GM23338 (cell line): Measurements from ENCODE around the gene SYT7. TPM values are rescaled to one million over a fixed set of nuclear protein-coding genes. Genes with fewer than 3 reads are reported as not detected.

Experiments used
- ATAC-seq: fragments of 200-7000 bp; cut with Tn5 transposase; 3 replicates; pipeline ENCODE4 v1.9.1; 2020
- DNase-seq: peaks from one replicate; pipeline ENCODE4 v3.0.0-alpha.2; 2015; ENCODE audit warnings: low spot score
- H2AFZ ChIP-seq: fragments of 200-600 bp; sonication (generic); 2 replicates; pipeline ENCODE4 v1.8.0; 2016; ENCODE audit warnings: antibody characterized with exemption, mild to moderate bottlenecking, moderate library complexity
- H3F3A ChIP-seq: fragments of 200-600 bp; sonication (generic); replicated peaks from 2 replicates; pipeline ENCODE4 v1.8.0; 2017; ENCODE audit warnings: antibody characterized with exemption, mixed run types, low read depth
- H3K27ac ChIP-seq: fragments of 200-600 bp; sonication (generic); 2 replicates; pipeline ENCODE4 v1.6.1; 2016; ENCODE audit warnings: low read depth
- H3K27me3 ChIP-seq: fragments of 200-600 bp; sonication (generic); 2 replicates; pipeline ENCODE4 v1.8.0; 2016; ENCODE audit warnings: mild to moderate bottlenecking, mixed run types, moderate library complexity; ENCODE audit not compliant: insufficient read depth
- H3K36me3 ChIP-seq: fragments of 200-600 bp; sonication (generic); 2 replicates; pipeline ENCODE4 v1.8.0; 2016; ENCODE audit warnings: mild to moderate bottlenecking; ENCODE audit not compliant: insufficient read depth
- H3K4me1 ChIP-seq: fragments of 200-600 bp; sonication (generic); 2 replicates; pipeline ENCODE4 v1.8.0; 2016; ENCODE audit warnings: mild to moderate bottlenecking, moderate library complexity; ENCODE audit not compliant: insufficient read depth
- H3K4me2 ChIP-seq: fragments of 200-600 bp; sonication (generic); 2 replicates; pipeline ENCODE4 v1.7.1; 2017; ENCODE audit warnings: mixed run types
- H3K4me3 ChIP-seq: fragments of 200-600 bp; sonication (generic); 2 replicates; pipeline ENCODE4 v1.6.1; 2016; ENCODE audit warnings: mixed run types
- H3K79me2 ChIP-seq: fragments of 200-600 bp; sonication (generic); replicated peaks from 2 replicates; pipeline ENCODE4 v1.8.0; 2017; ENCODE audit warnings: mild to moderate bottlenecking; ENCODE audit not compliant: insufficient read depth
- H3K9me2 ChIP-seq: fragments of 200-600 bp; sonication (generic); 2 replicates; pipeline ENCODE4 v1.8.0; 2017; ENCODE audit not compliant: insufficient read depth
- H4K20me1 ChIP-seq: fragments of 200-600 bp; sonication (generic); replicated peaks from 2 replicates; pipeline ENCODE4 v1.8.0; 2017; ENCODE audit warnings: mild to moderate bottlenecking; ENCODE audit not compliant: insufficient read depth
- H3K27ac Mint-ChIP-seq: 2 replicates; pipeline ENCODE4 v1.8.0; 2020; ENCODE audit warnings: inconsistent platforms, mild to moderate bottlenecking, moderate library complexity, mixed read lengths
- H3K27me3 Mint-ChIP-seq: 3 replicates; pipeline ENCODE4 v1.8.0; 2022; ENCODE audit warnings: low read depth, mild to moderate bottlenecking, moderate library complexity, mixed read lengths, inconsistent platforms; ENCODE audit not compliant: insufficient read depth, poor library complexity
- H3K36me3 Mint-ChIP-seq: 3 replicates; pipeline ENCODE4 v1.8.0; 2021; ENCODE audit warnings: low read depth, mild to moderate bottlenecking, inconsistent platforms, moderate library complexity, mixed read lengths
- H3K4me1 Mint-ChIP-seq: 3 replicates; pipeline ENCODE4 v1.8.0; 2020; ENCODE audit warnings: mild to moderate bottlenecking, inconsistent platforms, mixed read lengths
- H3K4me3 Mint-ChIP-seq: 3 replicates; pipeline ENCODE4 v1.8.0; 2021; ENCODE audit warnings: moderate library complexity, mild to moderate bottlenecking, inconsistent platforms, mixed read lengths
- H3K9me3 Mint-ChIP-seq: 3 replicates; pipeline ENCODE4 v1.8.0; 2020; ENCODE audit warnings: moderate library complexity, mild to moderate bottlenecking, inconsistent platforms, mixed read lengths
- CREB1 ChIP-seq: fragments of 250-450 bp; sonication (Bioruptor Pico); IDR thresholded peaks from 2 replicates; pipeline ENCODE4 v1.5.0; 2020; ENCODE audit warnings: low read depth, mild to moderate bottlenecking, moderate library complexity
- EZH2phosphoT487 ChIP-seq: fragments of 200-600 bp; sonication (generic); IDR thresholded peaks from one replicate; pipeline ENCODE4 v1.8.1; 2018; ENCODE audit warnings: antibody characterized with exemption; ENCODE audit not compliant: unreplicated experiment
- NANOG ChIP-seq: IDR thresholded peaks from 2 replicates; pipeline ENCODE4 v1.6.1; 2016; ENCODE audit warnings: antibody characterized with exemption, borderline replicate concordance
- STAT1 ChIP-seq: IDR thresholded peaks from one replicate; pipeline ENCODE4 v1.6.1; 2016; ENCODE audit warnings: antibody characterized with exemption; ENCODE audit not compliant: unreplicated experiment
- ZNF114 ChIP-seq: fragments of 250-450 bp; sonication (Bioruptor Pico); IDR thresholded peaks from 2 replicates; pipeline ENCODE4 v1.5.0; 2020; ENCODE audit warnings: mild to moderate bottlenecking, moderate library complexity
- ZNF331 ChIP-seq: fragments of 250-450 bp; sonication (Bioruptor Pico); IDR thresholded peaks from 2 replicates; pipeline ENCODE4 v1.5.0; 2020; ENCODE audit warnings: low read depth, mild to moderate bottlenecking, moderate library complexity
- ZNF462 ChIP-seq: fragments of 250-450 bp; sonication (Bioruptor Pico); IDR thresholded peaks from 2 replicates; pipeline ENCODE4 v1.5.0; 2020; ENCODE audit warnings: mild to moderate bottlenecking, moderate library complexity
- polyA plus RNA-seq: library from polyadenylated mRNA; unstranded; fragments of >200 nt; fragmentation: Nextera tagmentation; extraction: Ambion mirVana; gene quantifications from 2 replicates; pipeline ENCODE4 v1.2.1, GENCODE V29; 2016
- total RNA-seq: library from RNA; depleted of rRNA; stranded (reverse); fragments of >200 nt; shearing (Covaris generic); gene quantifications from 2 replicates; pipeline ENCODE4 v1.2.3, GENCODE V29; 2014
- TF ChIP-seq, protein P1 (sequence below): IDR thresholded peaks from one replicate; pipeline ENCODE4 v1.6.1; 2018; ENCODE audit warnings: antibody characterized with exemption; ENCODE audit not compliant: unreplicated experiment
- TF ChIP-seq, protein P2 (sequence below): IDR thresholded peaks from 2 replicates; pipeline ENCODE4 v1.6.1; 2016; ENCODE audit warnings: antibody characterized with exemption
- TF ChIP-seq, protein P3 (sequence below), 2 experiments: fragments of 200-600 bp in 1 of 2; sonication (generic) in 1 of 2; conservative IDR thresholded peaks; 2 replicates each; pipeline versions ENCODE4 v1.5.1 to v1.6.1; 2016 to 2017; ENCODE audit warnings: antibody characterized with exemption in 2 of 2, low read depth in 2 of 2, mild to moderate bottlenecking in 2 of 2, moderate library complexity in 1 of 2

SYT7 gene
- total and polyA plus RNA-seq, 2 experiments from 2014 or later = 1.6 to 10.3 TPM

GRCh38 chr11:61545341-61545740 lies 35.5 kb downstream of the SYT7 start:
- no peak overlapping the region for H3K27ac ChIP-seq
- Mint-ChIP-seq H3K27me3 (peaks cover 9% of the 10 kb centered on the region), H3K4me1 (peaks cover 42% of the 10 kb centered on the region), H3K27ac (no peak overlapping the region), H3K9me3 (no peaks in the 10 kb centered on the region), H3K36me3 (no peaks in the 10 kb centered on the region; the same call in 2 of the 3 replicates), H3K4me3 (no peak overlapping the region; the same call in 2 of the 3 replicates)
- H3K4me3 ChIP-seq = no peak overlapping the region
- ATAC-seq = no peak
- no peaks in the 10 kb centered on the region for H3F3A ChIP-seq
- H2AFZ ChIP-seq = no peak overlapping the region
- H3K4me1 ChIP-seq = peaks cover 14% of the 10 kb centered on the region
- no peaks in the 10 kb centered on the region for H4K20me1 ChIP-seq
- H3K9me2 ChIP-seq = peaks cover 9% of the 10 kb centered on the region
- H3K36me3 ChIP-seq = no peaks in the 10 kb centered on the region
- peak; percentile 64 for DNase-seq
- no peaks in the 10 kb centered on the region for H3K79me2 ChIP-seq
- TF ChIP-seq ZNF462 (CRISPR knock-in tag) = peak; percentile 72
- no peak for TF ChIP-seq EZH2phosphoT487
- no peak for TF ChIP-seq STAT1
- TF ChIP-seq, protein P1, sequence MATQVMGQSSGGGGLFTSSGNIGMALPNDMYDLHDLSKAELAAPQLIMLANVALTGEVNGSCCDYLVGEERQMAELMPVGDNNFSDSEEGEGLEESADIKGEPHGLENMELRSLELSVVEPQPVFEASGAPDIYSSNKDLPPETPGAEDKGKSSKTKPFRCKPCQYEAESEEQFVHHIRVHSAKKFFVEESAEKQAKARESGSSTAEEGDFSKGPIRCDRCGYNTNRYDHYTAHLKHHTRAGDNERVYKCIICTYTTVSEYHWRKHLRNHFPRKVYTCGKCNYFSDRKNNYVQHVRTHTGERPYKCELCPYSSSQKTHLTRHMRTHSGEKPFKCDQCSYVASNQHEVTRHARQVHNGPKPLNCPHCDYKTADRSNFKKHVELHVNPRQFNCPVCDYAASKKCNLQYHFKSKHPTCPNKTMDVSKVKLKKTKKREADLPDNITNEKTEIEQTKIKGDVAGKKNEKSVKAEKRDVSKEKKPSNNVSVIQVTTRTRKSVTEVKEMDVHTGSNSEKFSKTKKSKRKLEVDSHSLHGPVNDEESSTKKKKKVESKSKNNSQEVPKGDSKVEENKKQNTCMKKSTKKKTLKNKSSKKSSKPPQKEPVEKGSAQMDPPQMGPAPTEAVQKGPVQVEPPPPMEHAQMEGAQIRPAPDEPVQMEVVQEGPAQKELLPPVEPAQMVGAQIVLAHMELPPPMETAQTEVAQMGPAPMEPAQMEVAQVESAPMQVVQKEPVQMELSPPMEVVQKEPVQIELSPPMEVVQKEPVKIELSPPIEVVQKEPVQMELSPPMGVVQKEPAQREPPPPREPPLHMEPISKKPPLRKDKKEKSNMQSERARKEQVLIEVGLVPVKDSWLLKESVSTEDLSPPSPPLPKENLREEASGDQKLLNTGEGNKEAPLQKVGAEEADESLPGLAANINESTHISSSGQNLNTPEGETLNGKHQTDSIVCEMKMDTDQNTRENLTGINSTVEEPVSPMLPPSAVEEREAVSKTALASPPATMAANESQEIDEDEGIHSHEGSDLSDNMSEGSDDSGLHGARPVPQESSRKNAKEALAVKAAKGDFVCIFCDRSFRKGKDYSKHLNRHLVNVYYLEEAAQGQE = no peak
- TF ChIP-seq, protein P2, sequence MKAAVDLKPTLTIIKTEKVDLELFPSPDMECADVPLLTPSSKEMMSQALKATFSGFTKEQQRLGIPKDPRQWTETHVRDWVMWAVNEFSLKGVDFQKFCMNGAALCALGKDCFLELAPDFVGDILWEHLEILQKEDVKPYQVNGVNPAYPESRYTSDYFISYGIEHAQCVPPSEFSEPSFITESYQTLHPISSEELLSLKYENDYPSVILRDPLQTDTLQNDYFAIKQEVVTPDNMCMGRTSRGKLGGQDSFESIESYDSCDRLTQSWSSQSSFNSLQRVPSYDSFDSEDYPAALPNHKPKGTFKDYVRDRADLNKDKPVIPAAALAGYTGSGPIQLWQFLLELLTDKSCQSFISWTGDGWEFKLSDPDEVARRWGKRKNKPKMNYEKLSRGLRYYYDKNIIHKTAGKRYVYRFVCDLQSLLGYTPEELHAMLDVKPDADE = no peak
- TF ChIP-seq, protein P3, sequence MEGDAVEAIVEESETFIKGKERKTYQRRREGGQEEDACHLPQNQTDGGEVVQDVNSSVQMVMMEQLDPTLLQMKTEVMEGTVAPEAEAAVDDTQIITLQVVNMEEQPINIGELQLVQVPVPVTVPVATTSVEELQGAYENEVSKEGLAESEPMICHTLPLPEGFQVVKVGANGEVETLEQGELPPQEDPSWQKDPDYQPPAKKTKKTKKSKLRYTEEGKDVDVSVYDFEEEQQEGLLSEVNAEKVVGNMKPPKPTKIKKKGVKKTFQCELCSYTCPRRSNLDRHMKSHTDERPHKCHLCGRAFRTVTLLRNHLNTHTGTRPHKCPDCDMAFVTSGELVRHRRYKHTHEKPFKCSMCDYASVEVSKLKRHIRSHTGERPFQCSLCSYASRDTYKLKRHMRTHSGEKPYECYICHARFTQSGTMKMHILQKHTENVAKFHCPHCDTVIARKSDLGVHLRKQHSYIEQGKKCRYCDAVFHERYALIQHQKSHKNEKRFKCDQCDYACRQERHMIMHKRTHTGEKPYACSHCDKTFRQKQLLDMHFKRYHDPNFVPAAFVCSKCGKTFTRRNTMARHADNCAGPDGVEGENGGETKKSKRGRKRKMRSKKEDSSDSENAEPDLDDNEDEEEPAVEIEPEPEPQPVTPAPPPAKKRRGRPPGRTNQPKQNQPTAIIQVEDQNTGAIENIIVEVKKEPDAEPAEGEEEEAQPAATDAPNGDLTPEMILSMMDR (conservative IDR thresholded peaks at IDR 0.05; ENCODE audit: low read depth in 2 of 2) = peak; percentile 68 to 76
- no peak for TF ChIP-seq ZNF331
- TF ChIP-seq NANOG = no peak
- no peak for TF ChIP-seq ZNF114
- no peak for TF ChIP-seq CREB1
- H3K4me2 ChIP-seq = no peak overlapping the region
- no peaks in the 10 kb centered on the region for H3K27me3 ChIP-seq
